Activated CD4-positive, CD25-positive, alpha-beta regulatory T cell treated with anti-CD3 and anti-CD28 coated beads, Interleukin-2, amount 50 U/mL, for 24 hours (primary cell): ENCODE measurements around the gene ROBO2.

ENCODE experiments used
- ATAC-seq, 2 donors: fragments of 150-1000 bp; cut with Tn5 transposase; one replicate each; pipeline ENCODE4 v1.10.0; 2021; ENCODE audit warnings: mild to moderate bottlenecking in 1 of 2, moderate library complexity in 1 of 2

Gene ROBO2

DNA sequence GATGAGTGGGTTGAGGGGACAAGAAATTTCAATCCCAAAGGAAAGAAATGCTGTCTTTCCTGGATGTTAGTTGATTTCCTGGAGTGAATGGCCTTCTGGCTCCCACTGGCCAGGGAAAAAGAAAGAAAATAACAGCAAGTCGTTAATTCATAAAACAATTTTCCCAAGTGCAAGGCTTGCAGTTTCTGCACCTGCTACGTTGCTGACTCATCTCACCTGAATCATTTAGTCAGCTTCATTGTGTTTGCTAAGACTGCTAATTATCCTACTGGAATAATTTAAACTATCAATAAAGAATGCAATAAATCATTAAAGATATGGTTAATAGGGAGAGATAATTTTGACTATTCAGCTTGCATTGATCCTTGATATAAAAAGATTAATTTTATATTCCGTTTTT lies 387.6 kb downstream of the ROBO2 start:
- no peak for ATAC-seq

DNA sequence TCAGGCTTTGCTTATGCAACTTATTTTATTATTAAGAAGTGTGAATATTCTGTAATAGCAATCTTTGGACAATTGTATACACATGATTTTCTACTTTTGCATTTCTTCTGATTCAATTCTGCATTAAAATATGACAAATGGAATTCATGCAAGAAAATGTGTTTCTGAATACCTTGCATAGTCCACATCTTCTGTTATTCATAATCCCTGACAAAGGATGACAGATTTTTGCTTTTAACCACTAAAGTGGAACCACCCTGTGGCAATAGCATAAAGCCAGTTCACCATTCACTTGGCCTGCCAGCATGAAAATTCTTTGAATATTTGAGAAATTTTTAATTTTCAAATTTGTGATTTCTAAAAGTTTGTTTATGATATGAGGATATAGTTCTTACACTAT lies 397.0 kb downstream of the ROBO2 start:
- ATAC-seq: no peak

DNA sequence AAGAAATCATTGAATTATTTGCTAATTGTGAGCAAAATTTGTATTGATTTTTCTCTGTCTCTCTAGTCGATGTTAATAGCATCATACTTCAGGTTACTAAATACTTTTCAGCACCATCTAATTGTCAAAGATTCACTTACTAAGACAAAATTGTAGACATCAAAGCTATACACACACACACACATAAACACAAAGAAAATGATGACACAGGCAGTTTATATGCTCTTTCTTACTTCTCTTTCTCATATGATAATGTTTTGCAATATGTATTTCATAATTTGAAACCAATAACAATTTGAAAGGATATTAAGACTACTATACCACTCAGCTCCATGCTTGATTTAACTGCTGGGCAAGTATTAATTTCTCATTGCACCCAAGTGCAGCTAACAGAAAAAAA lies 406.2 kb downstream of the ROBO2 start:
- ATAC-seq: no peak

DNA sequence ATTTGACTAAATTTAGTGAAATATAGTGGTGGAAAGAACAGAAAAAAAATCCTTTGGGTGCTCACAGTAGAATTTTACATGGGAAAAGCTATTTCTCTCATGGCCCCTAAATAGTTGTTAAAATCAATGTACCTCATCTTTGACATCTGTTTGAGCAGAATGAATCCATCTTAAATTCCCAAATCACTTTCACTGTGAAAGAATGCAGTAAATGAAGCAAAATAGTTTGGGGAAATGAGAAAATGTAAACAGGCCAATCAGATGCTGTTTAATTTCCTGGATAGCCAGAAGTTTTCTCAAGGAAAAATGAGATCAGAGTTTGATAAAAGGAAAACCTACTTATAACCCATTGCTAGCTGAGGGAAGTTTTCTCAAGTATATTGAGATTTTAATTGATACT lies 406.9 kb downstream of the ROBO2 start:
- no peak for ATAC-seq

DNA sequence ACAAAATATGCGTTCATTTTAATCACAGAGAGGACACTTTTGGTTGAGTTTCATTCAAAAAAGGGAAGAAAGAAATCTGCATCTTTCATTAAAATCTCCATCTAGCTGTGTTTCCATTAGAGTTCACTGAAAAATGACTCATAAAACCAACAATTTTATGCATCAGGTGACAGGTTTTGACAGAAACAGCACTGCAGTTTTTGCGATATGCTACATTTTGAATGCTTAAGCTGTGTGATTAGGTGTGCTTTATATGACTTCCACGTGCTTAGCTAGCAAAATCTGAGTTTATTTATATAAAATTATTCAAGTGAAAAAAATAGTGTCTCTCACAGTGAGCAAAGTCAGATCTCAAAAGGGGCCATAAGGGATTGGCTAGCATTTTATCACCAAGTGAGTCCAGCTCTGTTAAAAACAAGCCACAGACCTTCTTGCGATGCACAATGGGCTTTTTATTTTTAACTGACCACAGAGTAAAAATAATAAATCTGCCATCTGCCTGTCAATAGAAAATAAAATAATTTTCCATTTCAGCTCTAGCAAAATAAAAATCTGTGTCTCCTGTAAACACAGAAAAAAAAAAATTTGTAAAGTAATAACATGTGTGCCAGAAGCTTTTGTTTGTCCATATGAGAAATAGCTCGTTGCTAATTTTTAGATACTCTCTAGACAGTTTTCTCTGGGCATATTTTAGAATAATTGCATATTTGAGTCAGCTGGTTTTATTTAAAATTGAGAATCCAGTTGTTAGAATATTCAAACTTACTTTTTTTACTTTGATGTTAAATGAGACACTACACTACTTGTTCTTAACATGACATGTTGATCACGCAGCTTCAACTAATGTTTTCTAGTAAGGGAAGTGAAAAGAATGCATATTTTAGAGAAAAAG lies 409.8 kb downstream of the ROBO2 start:
- ATAC-seq: no peak

- no peak for ATAC-seq
These were observed 416.5 kb downstream of the ROBO2 start for GRCh38 chr3:77456431-77456830.

GRCh38 chr3:77456906-77457305 lies 417.0 kb downstream of the ROBO2 start:
- no peak for ATAC-seq

GRCh38 chr3:77459926-77460325 lies 420.0 kb downstream of the ROBO2 start:
- ATAC-seq: no peak

DNA sequence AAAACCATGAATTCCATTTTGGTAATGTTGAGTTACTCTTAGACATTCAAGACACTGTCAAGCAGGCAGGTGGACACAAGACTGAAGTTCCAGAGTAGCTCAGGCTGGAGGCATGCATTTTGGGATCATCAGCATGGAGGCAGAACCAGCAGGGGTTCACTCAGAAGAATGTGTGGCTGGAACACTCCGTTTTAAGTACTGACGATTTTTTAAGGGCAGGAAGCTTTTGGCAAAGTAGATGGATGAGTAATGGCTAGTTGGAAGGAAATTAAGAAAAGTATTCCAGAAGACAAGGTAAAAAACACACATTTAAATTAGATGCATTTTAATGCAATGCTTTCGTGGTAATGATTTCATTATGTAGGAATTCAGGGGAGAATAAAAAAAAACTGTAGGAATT lies 420.4 kb downstream of the ROBO2 start:
- no peak for ATAC-seq

DNA sequence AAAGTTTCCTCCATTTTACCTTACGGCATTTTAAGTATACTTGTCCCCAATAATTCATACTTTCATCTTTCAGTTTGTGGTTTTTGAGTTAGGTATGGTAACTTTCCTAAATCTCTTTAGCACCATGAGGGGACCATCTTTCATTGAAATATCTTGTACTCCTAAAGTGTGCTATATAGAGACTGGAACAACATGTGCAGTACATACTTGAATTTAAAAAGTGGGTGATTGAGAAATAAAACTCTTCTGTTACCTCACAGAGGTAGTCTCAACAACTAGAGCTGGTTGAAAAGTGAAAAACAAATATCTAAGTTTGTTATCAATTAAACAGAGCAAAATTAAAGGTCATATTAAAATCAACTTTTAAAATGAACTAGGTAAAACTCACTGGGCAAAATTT lies 423.1 kb downstream of the ROBO2 start:
- no peak for ATAC-seq

- ATAC-seq: no peak
These were observed 424.3 kb downstream of the ROBO2 start for GRCh38 chr3:77464111-77464688.

GRCh38 chr3:77466562-77467115 lies 426.7 kb downstream of the ROBO2 start:
- ATAC-seq: no peak

- no peak for ATAC-seq
These were observed 428.1 kb downstream of the ROBO2 start for GRCh38 chr3:77467702-77468625.

- ATAC-seq: no peak
These were observed 428.7 kb downstream of the ROBO2 start for GRCh38 chr3:77468626-77469020.

- no peak for ATAC-seq
These were observed 435.6 kb downstream of the ROBO2 start for GRCh38 chr3:77475507-77475906.

DNA sequence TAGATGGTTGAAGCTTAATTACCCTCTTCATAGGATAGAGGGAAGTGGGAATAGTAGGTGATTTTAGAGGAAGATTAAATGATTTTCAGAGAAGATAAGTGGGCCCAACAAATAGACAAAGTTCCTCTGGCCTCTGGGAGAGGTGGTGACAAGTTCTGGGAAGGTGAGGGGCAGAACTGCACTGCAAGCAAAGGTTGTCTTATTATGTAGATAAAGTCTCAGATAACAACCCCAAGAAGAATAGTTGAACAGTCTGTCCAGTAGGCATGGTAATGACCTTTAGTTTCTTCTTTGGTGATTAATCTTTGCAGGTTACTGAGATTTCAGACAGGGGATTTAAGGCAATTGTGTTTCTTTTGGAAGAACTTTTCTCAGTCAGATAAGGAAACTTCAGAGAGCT lies 439.1 kb downstream of the ROBO2 start:
- no peak for ATAC-seq

GRCh38 chr3:77489216-77489615 lies 449.3 kb downstream of the ROBO2 start:
- ATAC-seq: no peak

DNA sequence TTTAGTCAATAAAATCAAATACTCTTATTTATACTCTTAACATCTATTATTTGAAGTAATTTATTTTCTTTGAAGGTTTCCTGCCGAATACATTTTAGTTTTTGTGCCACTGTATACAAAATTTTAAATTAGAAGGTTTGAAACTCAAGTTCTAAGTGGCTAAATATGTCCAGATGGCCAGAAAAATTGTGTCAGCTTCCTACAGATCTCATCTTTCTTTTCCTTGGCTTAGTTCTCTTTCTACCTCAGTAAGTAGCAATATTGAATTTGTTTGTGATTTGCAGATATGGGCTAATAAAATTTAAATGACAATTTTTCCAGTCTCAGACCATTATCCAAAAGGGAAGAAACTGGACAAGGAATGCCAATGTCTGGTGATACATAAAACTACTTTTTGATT lies 452.1 kb downstream of the ROBO2 start:
- ATAC-seq: no peak

GRCh38 chr3:77500721-77501120 lies 460.8 kb downstream of the ROBO2 start:
- no peak for ATAC-seq

- ATAC-seq: no peak
These were observed 466.5 kb downstream of the ROBO2 start for GRCh38 chr3:77506384-77506783.

- no peak for ATAC-seq
These were observed 473.6 kb downstream of the ROBO2 start for GRCh38 chr3:77513542-77513941.

GRCh38 chr3:77514766-77515165 lies 474.9 kb downstream of the ROBO2 start:
- no peak for ATAC-seq

DNA sequence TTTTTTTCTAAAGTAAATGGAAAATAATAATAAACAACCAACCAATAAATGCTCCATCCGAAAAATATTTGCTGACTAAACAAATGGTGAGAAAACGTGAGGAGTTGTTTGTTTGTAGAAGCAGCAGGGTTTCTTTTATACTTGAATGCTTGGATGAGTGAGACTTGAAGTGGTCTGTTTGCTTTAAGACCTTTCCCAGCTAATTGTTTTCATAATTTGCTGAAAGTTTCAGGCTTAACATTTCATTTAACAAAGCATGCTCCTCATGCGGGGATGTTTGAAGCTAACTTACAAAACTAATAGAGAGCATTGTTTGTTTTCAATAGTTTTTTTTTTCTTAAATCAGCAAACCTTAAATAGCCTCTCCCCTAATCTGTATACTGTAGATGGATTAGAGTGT lies 484.6 kb downstream of the ROBO2 start:
- ATAC-seq: no peak
